ENCODE data around the gene SIM1.

GRCh38 chr6:100464903-100465700 is at the start of gene SIM1:
- TF ChIP-seq GATA2 (IDR thresholded peaks at IDR 0.05; ENCODE audit: low read depth, low read length): no peak
- no peak for TF ChIP-seq GATA3 (IDR thresholded peaks at IDR 0.05; ENCODE audit: low read depth, low read length)

Data from SH-SY5Y (cell line).